HepG2 (cell line): ENCODE data around the gene ZDHHC16. TPM values are rescaled to one million over a fixed set of nuclear protein-coding genes. Genes with fewer than 3 reads are reported as not detected.

Source experiments
- AGO2 ChIP-seq: fragments of 200-400 bp; formaldehyde crosslinking; optimal IDR thresholded peaks from 2 replicates; pipeline ENCODE3; 2017; ENCODE audit warnings: mild to moderate bottlenecking, low read depth, low read length, moderate library complexity
- BATF2 ChIP-seq: sonication (generic); formaldehyde crosslinking; IDR thresholded peaks from 2 replicates; pipeline ENCODE4 v1.8.0; 2022; ENCODE audit warnings: mild to moderate bottlenecking, missing genetic modification reagents, moderate library complexity
- BCLAF1 ChIP-seq: fragments of 450-650 bp; IDR thresholded peaks from 2 replicates; pipeline ENCODE4 v1.6.1; 2017; ENCODE audit warnings: mild to moderate bottlenecking
- CHCHD3 ChIP-seq: sonication (generic); formaldehyde crosslinking; IDR thresholded peaks from 2 replicates; pipeline ENCODE4 v1.8.0; 2022; ENCODE audit warnings: mild to moderate bottlenecking, missing genetic modification reagents, moderate library complexity
- ETV5 ChIP-seq: IDR thresholded peaks from 2 replicates; pipeline ENCODE4 v1.6.1; 2018; ENCODE audit warnings: missing biosample characterization, missing genetic modification reagents, inconsistent platforms, borderline replicate concordance
- GABPB1 ChIP-seq: IDR thresholded peaks from 2 replicates; pipeline ENCODE4 v1.6.1; 2016; ENCODE audit warnings: mild to moderate bottlenecking, missing genetic modification reagents, moderate library complexity, missing compliant biosample characterization
- HDAC1 ChIP-seq: sonication (generic); formaldehyde crosslinking; IDR thresholded peaks from 2 replicates; pipeline ENCODE4 v1.5.1; 2020; ENCODE audit warnings: mild to moderate bottlenecking, missing genetic modification reagents
- ISX ChIP-seq: sonication (generic); formaldehyde crosslinking; conservative IDR thresholded peaks from 2 replicates; pipeline ENCODE4 v1.5.0; 2020; ENCODE audit warnings: missing genetic modification reagents
- JUN ChIP-seq: sonication (generic); formaldehyde crosslinking; IDR thresholded peaks from 2 replicates; pipeline ENCODE4 v1.4.0; 2020; ENCODE audit warnings: mild to moderate bottlenecking, missing genetic modification reagents
- MXD4 ChIP-seq: IDR thresholded peaks from 2 replicates; pipeline ENCODE4 v1.6.1; 2016; ENCODE audit warnings: mild to moderate bottlenecking, missing biosample characterization, missing genetic modification reagents
- MXI1 ChIP-seq: IDR thresholded peaks from 3 replicates; pipeline ENCODE4 v1.6.1; 2012; ENCODE audit warnings: low read depth, low read length, inconsistent platforms, borderline replicate concordance
- REL ChIP-seq: sonication (generic); formaldehyde crosslinking; conservative IDR thresholded peaks from 2 replicates; pipeline ENCODE4 v1.8.0; 2022; ENCODE audit warnings: mild to moderate bottlenecking, missing genetic modification reagents, moderate library complexity
- SIX4 ChIP-seq: sonication (generic); formaldehyde crosslinking; IDR thresholded peaks from 2 replicates; pipeline ENCODE4 v1.4.0; 2020; ENCODE audit warnings: missing genetic modification reagents
- SKI ChIP-seq: fragments of 450-650 bp; IDR thresholded peaks from one replicate; pipeline ENCODE4 v1.6.1; 2018; ENCODE audit warnings: mild to moderate bottlenecking; ENCODE audit not compliant: partially characterized antibody
- SMAD1 ChIP-seq: sonication (generic); formaldehyde crosslinking; IDR thresholded peaks from 2 replicates; pipeline ENCODE4 v1.4.0; 2020; ENCODE audit warnings: missing genetic modification reagents, low read depth, mild to moderate bottlenecking, borderline replicate concordance
- SMYD3 ChIP-seq: sonication (generic); formaldehyde crosslinking; IDR thresholded peaks from 2 replicates; pipeline ENCODE4 v1.8.1; 2023; ENCODE audit warnings: mild to moderate bottlenecking, missing genetic modification reagents
- ZC3H4 ChIP-seq: sonication (generic); formaldehyde crosslinking; IDR thresholded peaks from 2 replicates; pipeline ENCODE4 v1.4.0; 2020; ENCODE audit warnings: missing genetic modification reagents, borderline replicate concordance
- ZMAT3 ChIP-seq: sonication (generic); formaldehyde crosslinking; conservative IDR thresholded peaks from 2 replicates; pipeline ENCODE4 v1.7.0; 2021; ENCODE audit warnings: missing genetic modification reagents
- ZNF180 ChIP-seq: sonication (generic); formaldehyde crosslinking; IDR thresholded peaks from 2 replicates; pipeline ENCODE4 v1.4.0; 2020; ENCODE audit warnings: low read depth, missing genetic modification reagents, borderline replicate concordance
- ZNF333 ChIP-seq: sonication (generic); formaldehyde crosslinking; IDR thresholded peaks from 2 replicates; pipeline ENCODE4 v1.4.0; 2020; ENCODE audit warnings: mild to moderate bottlenecking, missing genetic modification reagents, borderline replicate concordance
- ZNF468 ChIP-seq: sonication (generic); formaldehyde crosslinking; IDR thresholded peaks from 2 replicates; pipeline ENCODE4 v1.8.0; 2022; ENCODE audit warnings: mild to moderate bottlenecking, moderate library complexity, missing genetic modification reagents
- ZSCAN5A ChIP-seq: sonication (generic); formaldehyde crosslinking; IDR thresholded peaks from 2 replicates; pipeline ENCODE4 v1.8.0; 2022; ENCODE audit warnings: mild to moderate bottlenecking, missing genetic modification reagents, borderline replicate concordance
- polyA plus RNA-seq, 8 experiments: library from polyadenylated mRNA; depleted of rRNA in 3 of 8; stranded (reverse) in 7 of 8; unstranded in 1 of 8; fragments of >200 nt; fragmentation: Illumina TruSeq in 4 of 8; extraction: Trizol in 4 of 8; gene quantifications; 2 replicates each; pipeline versions ENCODE4 v1.2.1 to v1.2.3, GENCODE V29; 2011 to 2016; ENCODE audit warnings: low read depth in 4 of 8, missing spikeins in 1 of 8, mixed read lengths in 1 of 8; ENCODE audit not compliant: insufficient read depth in 1 of 8
- total RNA-seq, 5 experiments: library from RNA; depleted of rRNA; stranded (reverse); fragments of >200 nt; fragmentation: Illumina TruSeq; extraction: Trizol; gene quantifications; 2 replicates each; pipeline ENCODE4 v1.2.3, GENCODE V29; 2016; ENCODE audit warnings: low read depth in 1 of 5

ZDHHC16 gene
- total and polyA plus RNA-seq, 2 of the 13 experiments (the other 11 are each of a cell fraction or from before 2014, with no cell fraction given) = 40.8 to 41.8 TPM

- TF ChIP-seq BCLAF1 (no peak), JUN (no peak), HDAC1 (CRISPR knock-in tag) (peak; percentile 75), ZMAT3 (CRISPR knock-in tag) (0 out of 2 replicates have a peak, but pooled peaks have one; percentile 35), SKI (no peak), MXI1 (0 out of 3 replicates have a peak, but pooled peaks have one; percentile 11), BATF2 (no peak), ETV5 (CRISPR knock-in tag) (0 out of 2 replicates have a peak, but pooled peaks have one; percentile 10), ZNF468 (no peak), ISX (CRISPR knock-in tag) (no peak), GABPB1 (CRISPR knock-in tag) (no peak), ZNF333 (no peak), SIX4 (CRISPR knock-in tag) (no peak), ZSCAN5A (CRISPR knock-in tag) (no peak), CHCHD3 (CRISPR knock-in tag) (0 out of 2 replicates have a peak, but pooled peaks have one; percentile 61), REL (CRISPR knock-in tag) (no peak), ZC3H4 (CRISPR knock-in tag) (no peak), AGO2 (no peak), MXD4 (no peak), ZNF180 (CRISPR knock-in tag) (no peak), SMYD3 (CRISPR knock-in tag) (no peak), SMAD1 (CRISPR knock-in tag) (no peak)
These were observed 53.0 kb downstream of the ZDHHC16 start, which contains the start of gene UBTD1 (continued) for GRCh38 chr10:97498841-97499560.
